Activated naive CD8-positive, alpha-beta T cell (primary cell): ENCODE data around the gene EP400.

ENCODE experiments used
- H3K27ac Mint-ChIP-seq: one replicate; pipeline ENCODE4 v1.8.0; 2021; ENCODE audit warnings: mixed read lengths
- H3K27me3 Mint-ChIP-seq: one replicate; pipeline ENCODE4 v1.8.0; 2021; ENCODE audit warnings: mixed read lengths
- H3K36me3 Mint-ChIP-seq: one replicate; pipeline ENCODE4 v1.8.0; 2021; ENCODE audit warnings: mixed read lengths
- H3K4me1 Mint-ChIP-seq: one replicate; pipeline ENCODE4 v1.8.0; 2021; ENCODE audit warnings: low read depth, mixed read lengths
- H3K4me3 Mint-ChIP-seq: one replicate; pipeline ENCODE4 v1.8.0; 2021; ENCODE audit warnings: mild to moderate bottlenecking, mixed read lengths
- H3K9me3 Mint-ChIP-seq: one replicate; pipeline ENCODE4 v1.8.0; 2021; ENCODE audit warnings: low read depth, mixed read lengths

The EP400 gene

GRCh38 chr12:132108211-132108832 lies 158.6 kb downstream of the EP400 start:
- H3K36me3 Mint-ChIP-seq, result peaks cover 8% of the 10 kb centered on the region

DNA sequence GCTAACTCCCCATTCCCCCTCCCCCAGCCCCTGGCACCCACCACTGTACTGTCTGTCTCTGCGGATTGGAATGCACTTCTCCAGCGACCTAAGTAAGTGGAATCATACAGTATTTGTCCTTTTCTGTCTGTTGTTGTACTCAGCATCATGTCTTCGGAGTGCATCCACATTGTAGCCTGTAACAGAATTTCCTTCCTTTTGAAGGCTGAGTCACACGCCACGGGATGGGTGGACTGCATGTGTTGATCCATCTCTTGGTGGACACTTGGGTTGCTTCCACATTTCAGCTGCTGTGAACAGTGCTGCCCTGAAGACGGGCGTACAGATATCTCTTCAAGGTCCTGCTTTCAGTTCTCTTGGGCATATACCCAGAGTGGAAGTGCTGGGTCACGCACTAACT lies 160.0 kb downstream of the EP400 start:
- Mint-ChIP-seq H3K9me3 (no peaks in the 10 kb centered on the region), H3K36me3 (peaks cover 8% of the 10 kb centered on the region), H3K27ac (no peak overlapping the region), H3K4me1 (no peaks in the 10 kb centered on the region), H3K4me3 (no peak overlapping the region), H3K27me3 (no peaks in the 10 kb centered on the region)

More at GRCh38 chr12:132108211-132108832, 158.6 kb downstream of the EP400 start:
- Mint-ChIP-seq H3K4me1 (no peaks in the 10 kb centered on the region), H3K27ac (no peak overlapping the region), H3K27me3 (no peaks in the 10 kb centered on the region), H3K9me3 (no peaks in the 10 kb centered on the region), H3K4me3 (no peak overlapping the region)

DNA sequence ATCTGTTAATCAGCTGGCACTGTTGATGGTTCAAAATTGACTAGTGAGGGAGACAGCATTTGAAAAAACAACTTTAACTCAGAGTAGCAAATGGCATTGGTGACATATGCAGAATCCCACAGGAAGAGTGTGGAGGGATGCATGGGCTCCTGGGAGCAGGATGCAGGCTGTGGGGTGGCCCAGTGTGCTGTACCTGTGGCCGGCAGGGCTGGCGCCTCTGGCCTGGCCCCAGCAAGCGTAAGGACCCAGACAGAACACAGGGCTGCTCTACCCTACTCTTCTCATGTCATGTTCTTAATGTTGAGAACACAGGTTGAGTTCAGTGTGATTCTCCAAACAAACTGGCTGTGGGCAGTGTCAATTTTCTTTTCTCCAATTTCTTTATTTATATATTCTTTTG lies 160.9 kb downstream of the EP400 start:
- Mint-ChIP-seq H3K36me3 (peaks cover 8% of the 10 kb centered on the region), H3K9me3 (no peaks in the 10 kb centered on the region), H3K27me3 (no peaks in the 10 kb centered on the region), H3K4me3 (no peak overlapping the region), H3K4me1 (no peaks in the 10 kb centered on the region), H3K27ac (no peak overlapping the region)

- H3K9me3 Mint-ChIP-seq, result no peaks in the 10 kb centered on the region
- H3K27ac Mint-ChIP-seq, result no peak overlapping the region
- peaks cover 8% of the 10 kb centered on the region for H3K36me3 Mint-ChIP-seq
- H3K4me3 Mint-ChIP-seq, result no peak overlapping the region
- H3K27me3 Mint-ChIP-seq, result no peaks in the 10 kb centered on the region
- no peaks in the 10 kb centered on the region for H3K4me1 Mint-ChIP-seq
Observed at GRCh38 chr12:132111654-132112304, 162.0 kb downstream of the EP400 start.

DNA sequence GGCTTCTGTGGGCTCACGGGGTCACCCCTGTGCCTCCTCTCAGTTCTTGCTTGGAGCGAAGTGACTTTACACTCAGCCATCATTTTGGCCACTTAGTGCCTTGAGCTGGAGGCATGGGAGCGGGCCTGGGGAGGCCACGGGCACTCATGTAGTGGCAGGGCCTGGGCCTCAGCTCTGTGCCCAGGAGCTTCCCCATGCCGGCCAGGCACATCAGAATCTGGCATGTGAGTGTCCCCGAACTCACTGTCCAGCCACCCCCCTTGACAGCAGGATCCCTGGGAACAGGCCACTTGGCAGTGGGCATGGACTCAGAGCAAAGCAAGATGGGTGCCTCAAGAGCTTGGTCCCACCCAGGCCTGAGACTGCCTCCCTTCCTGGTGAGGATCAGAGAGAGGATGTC lies 164.9 kb downstream of the EP400 start:
- Mint-ChIP-seq H3K4me3 (no peak overlapping the region), H3K27me3 (no peaks in the 10 kb centered on the region), H3K36me3 (peaks cover 8% of the 10 kb centered on the region), H3K9me3 (no peaks in the 10 kb centered on the region), H3K4me1 (no peaks in the 10 kb centered on the region), H3K27ac (no peak overlapping the region)

- H3K4me3 Mint-ChIP-seq, result no peak overlapping the region
- no peaks in the 10 kb centered on the region for H3K4me1 Mint-ChIP-seq
- peaks cover 4% of the 10 kb centered on the region for H3K36me3 Mint-ChIP-seq
- no peaks in the 10 kb centered on the region for H3K27me3 Mint-ChIP-seq
- H3K27ac Mint-ChIP-seq, result no peak overlapping the region
- H3K9me3 Mint-ChIP-seq, result no peaks in the 10 kb centered on the region
Observed at GRCh38 chr12:132115500-132115899, 165.8 kb downstream of the EP400 start.

DNA sequence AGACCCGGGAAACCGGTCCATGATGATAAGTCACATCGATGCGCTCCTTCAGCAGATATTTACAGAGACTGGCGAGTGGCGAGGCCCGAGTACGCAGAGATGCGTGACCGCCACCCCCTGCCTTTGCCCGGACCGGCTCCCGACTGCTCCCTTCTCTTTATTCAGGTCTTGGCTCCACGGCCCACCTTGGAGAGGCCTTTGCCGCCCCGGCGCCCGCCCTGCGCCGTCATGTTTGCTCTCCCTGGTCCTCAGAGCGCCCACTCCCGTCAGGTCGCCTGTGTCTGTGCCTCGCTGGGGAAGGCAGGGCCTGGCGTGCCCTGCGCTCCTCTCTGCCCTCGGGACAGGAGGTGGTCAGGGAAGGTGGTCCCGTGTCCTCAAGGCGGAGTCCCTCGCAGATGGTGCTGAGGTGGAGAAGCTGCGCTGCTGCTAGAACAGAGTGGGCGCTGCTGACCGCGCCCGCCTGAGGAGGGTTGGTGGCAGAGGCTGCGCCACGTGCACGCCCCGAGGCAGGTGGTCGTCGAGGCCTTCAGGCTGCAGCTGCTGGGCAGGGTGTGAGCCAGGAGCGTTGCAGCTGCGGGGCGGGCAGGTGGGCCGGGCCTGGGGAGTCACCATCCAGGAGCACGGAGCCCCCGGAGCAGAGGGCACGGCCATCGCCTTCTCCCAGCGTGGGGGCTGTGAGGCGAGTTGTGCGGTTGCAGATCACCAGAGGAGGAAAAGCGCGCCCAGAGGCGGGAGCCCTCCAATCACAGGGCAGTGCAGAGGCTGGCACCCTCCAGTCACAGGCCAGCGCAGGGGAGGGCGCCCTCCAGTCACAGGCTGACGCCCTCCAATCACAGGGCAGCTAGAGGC lies 167.2 kb downstream of the EP400 start:
- Mint-ChIP-seq H3K27me3 (no peaks in the 10 kb centered on the region), H3K4me3 (no peak overlapping the region), H3K4me1 (no peaks in the 10 kb centered on the region), H3K27ac (no peak overlapping the region), H3K36me3 (no peaks in the 10 kb centered on the region), H3K9me3 (no peaks in the 10 kb centered on the region)

- no peak overlapping the region for H3K4me3 Mint-ChIP-seq
- no peaks in the 10 kb centered on the region for H3K9me3 Mint-ChIP-seq
- H3K36me3 Mint-ChIP-seq, result no peaks in the 10 kb centered on the region
- H3K27ac Mint-ChIP-seq, result no peak overlapping the region
- no peaks in the 10 kb centered on the region for H3K4me1 Mint-ChIP-seq
- H3K27me3 Mint-ChIP-seq, result no peaks in the 10 kb centered on the region
Observed at GRCh38 chr12:132117558-132117875, 167.8 kb downstream of the EP400 start.

DNA sequence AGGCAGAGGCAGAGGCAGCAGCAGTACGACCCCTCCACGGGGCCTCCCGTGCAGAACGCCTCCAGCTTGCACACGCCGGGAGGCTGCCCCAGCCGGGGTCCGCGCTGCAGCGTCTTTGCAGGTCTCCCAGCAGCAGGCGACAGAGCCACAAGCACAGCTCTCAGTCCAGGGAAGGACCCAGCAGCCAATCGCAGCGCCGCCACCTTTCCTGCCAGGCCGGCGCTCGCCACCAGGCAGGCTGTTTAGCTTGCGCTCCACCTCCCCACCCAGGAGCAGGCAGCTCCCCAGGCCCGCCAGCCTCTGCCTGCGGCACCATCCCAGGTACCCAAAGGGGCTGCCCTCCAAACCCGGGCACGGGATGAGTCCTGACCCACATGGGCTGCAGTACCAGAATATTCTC lies 169.1 kb downstream of the EP400 start:
- H3K36me3 Mint-ChIP-seq, result peaks cover 3% of the 10 kb centered on the region
- no peaks in the 10 kb centered on the region for H3K9me3 Mint-ChIP-seq
- no peak overlapping the region for H3K4me3 Mint-ChIP-seq
- H3K27ac Mint-ChIP-seq, result no peak overlapping the region
- H3K27me3 Mint-ChIP-seq, result no peaks in the 10 kb centered on the region
- no peaks in the 10 kb centered on the region for H3K4me1 Mint-ChIP-seq

- no peaks in the 10 kb centered on the region for H3K4me1 Mint-ChIP-seq
- no peaks in the 10 kb centered on the region for H3K9me3 Mint-ChIP-seq
- H3K27me3 Mint-ChIP-seq, result no peaks in the 10 kb centered on the region
- no peak overlapping the region for H3K27ac Mint-ChIP-seq
- peaks cover 8% of the 10 kb centered on the region for H3K36me3 Mint-ChIP-seq
- H3K4me3 Mint-ChIP-seq, result no peak overlapping the region
Observed at GRCh38 chr12:132121283-132121682, 171.5 kb downstream of the EP400 start.

- H3K4me1 Mint-ChIP-seq, result no peaks in the 10 kb centered on the region
- no peak overlapping the region for H3K4me3 Mint-ChIP-seq
- no peak overlapping the region for H3K27ac Mint-ChIP-seq
- H3K9me3 Mint-ChIP-seq, result no peaks in the 10 kb centered on the region
- H3K27me3 Mint-ChIP-seq, result no peaks in the 10 kb centered on the region
- peaks cover 23% of the 10 kb centered on the region for H3K36me3 Mint-ChIP-seq
Observed at GRCh38 chr12:132123970-132124765, 174.4 kb downstream of the EP400 start.

- Mint-ChIP-seq H3K9me3 (no peaks in the 10 kb centered on the region), H3K27me3 (no peaks in the 10 kb centered on the region), H3K4me3 (no peak overlapping the region), H3K36me3 (peaks cover 25% of the 10 kb centered on the region), H3K4me1 (no peaks in the 10 kb centered on the region), H3K27ac (no peak overlapping the region)
Observed at GRCh38 chr12:132124766-132125425, 175.2 kb downstream of the EP400 start.

- H3K27ac Mint-ChIP-seq, result no peak overlapping the region
- H3K9me3 Mint-ChIP-seq, result no peaks in the 10 kb centered on the region
- H3K36me3 Mint-ChIP-seq, result peaks cover 25% of the 10 kb centered on the region
- no peaks in the 10 kb centered on the region for H3K27me3 Mint-ChIP-seq
- H3K4me3 Mint-ChIP-seq, result no peak overlapping the region
- H3K4me1 Mint-ChIP-seq, result no peaks in the 10 kb centered on the region
Observed at GRCh38 chr12:132125736-132126135, 176.0 kb downstream of the EP400 start.

GRCh38 chr12:132127041-132127440 lies 177.3 kb downstream of the EP400 start:
- no peak overlapping the region for H3K4me3 Mint-ChIP-seq
- H3K27ac Mint-ChIP-seq, result no peak overlapping the region
- H3K4me1 Mint-ChIP-seq, result no peaks in the 10 kb centered on the region
- no peaks in the 10 kb centered on the region for H3K27me3 Mint-ChIP-seq
- peaks cover 25% of the 10 kb centered on the region for H3K36me3 Mint-ChIP-seq
- H3K9me3 Mint-ChIP-seq, result peaks cover 4% of the 10 kb centered on the region
